T-cell (primary cell): ENCODE data around the gene SHC1. TPM values are rescaled to one million over a fixed set of nuclear protein-coding genes. Genes with fewer than 3 reads are reported as not detected.
A peak's percentile ranks its signal among the peaks of the same experiment; 100 is the strongest.

ENCODE experiments used
- ATAC-seq, 4 experiments: fragments of 200-7000 bp in 3 of 4; fragments of 150-1000 bp in 1 of 4; cut with Tn5 transposase; replicated peaks in 1 of 4; 1 replicate in 3 of 4; 2 replicates in 1 of 4; pipeline ENCODE4 v1.10.0; 2021; ENCODE audit warnings: moderate library complexity in 3 of 4, mild to moderate bottlenecking in 2 of 4, moderate number of reproducible peaks in 1 of 4
- CTCF ChIA-PET, 2 donors: fragments of 300-600 bp; sonication (Branson Sonifier 250); formaldehyde crosslinking; loops; one replicate each; lab custom pipeline; 2022; ENCODE audit warnings: antibody characterized with exemption in 2 of 2; lab: Charles Lee
- POLR2A ChIA-PET, 2 donors: fragments of 300-600 bp; sonication (Branson Sonifier 250); formaldehyde crosslinking; loops; one replicate each; lab custom pipeline; 2022; ENCODE audit warnings: antibody characterized with exemption in 2 of 2; lab: Charles Lee
- DNase-seq, 35 experiments: peaks; one replicate each; pipeline versions ENCODE4 v3.0.0 to v3.0.0-alpha.2; 2013 to 2023
- H3K27ac ChIP-seq: one replicate; pipeline ENCODE4 v1.5.1; 2013; ENCODE audit warnings: low read length
- H3K27me3 ChIP-seq, 2 experiments: replicated peaks in 1 of 2; 1 replicate in 1 of 2; 2 replicates in 1 of 2; pipeline versions ENCODE4 v1.6.1 to v1.7.0; 2013; ENCODE audit warnings: low read length in 1 of 2, mixed read lengths in 1 of 2; ENCODE audit not compliant: control insufficient read depth in 2 of 2, insufficient read depth in 2 of 2; ENCODE audit errors: extremely low read depth in 1 of 2
- H3K36me3 ChIP-seq, 2 donors: 1 replicate in 1 of 2; 2 replicates in 1 of 2; pipeline versions ENCODE4 v1.6.1 to v1.7.0; 2013; ENCODE audit warnings: low read length in 1 of 2; ENCODE audit not compliant: control insufficient read depth in 2 of 2, insufficient read depth in 1 of 2; ENCODE audit errors: extremely low read depth in 1 of 2
- H3K4me1 ChIP-seq, 2 experiments: 1 replicate in 1 of 2; 2 replicates in 1 of 2; pipeline versions ENCODE4 v1.6.1 to v1.7.0; 2013; ENCODE audit warnings: low read length in 2 of 2, mixed read lengths in 1 of 2; ENCODE audit not compliant: insufficient read depth in 2 of 2, control insufficient read depth in 1 of 2; ENCODE audit errors: extremely low read depth in 1 of 2
- H3K4me3 ChIP-seq, 2 donors: 1 replicate in 1 of 2; 2 replicates in 1 of 2; pipeline versions ENCODE4 v1.5.1 to v1.7.0; 2013; ENCODE audit warnings: mild to moderate bottlenecking in 2 of 2, low read length in 1 of 2, moderate library complexity in 1 of 2; ENCODE audit not compliant: control insufficient read depth in 1 of 2; ENCODE audit errors: extremely low read depth in 1 of 2
- H3K9me3 ChIP-seq: 2 replicates; pipeline ENCODE4 v1.7.0; 2013
- H3K27ac Mint-ChIP-seq, 2 donors: one replicate each; pipeline ENCODE4 v1.8.0; 2020 to 2021; ENCODE audit warnings: mild to moderate bottlenecking in 2 of 2, mixed read lengths in 2 of 2
- H3K27me3 Mint-ChIP-seq, 2 donors: one replicate each; pipeline ENCODE4 v1.8.0; 2021 to 2022; ENCODE audit warnings: mixed read lengths in 2 of 2
- H3K36me3 Mint-ChIP-seq: one replicate; pipeline ENCODE4 v1.8.0; 2021; ENCODE audit warnings: mixed read lengths
- H3K4me1 Mint-ChIP-seq, 3 donors: one replicate each; pipeline ENCODE4 v1.8.0; 2020 to 2022; ENCODE audit warnings: mixed read lengths in 3 of 3, mild to moderate bottlenecking in 1 of 3
- H3K4me3 Mint-ChIP-seq, 3 donors: one replicate each; pipeline ENCODE4 v1.8.0; 2020 to 2022; ENCODE audit warnings: mild to moderate bottlenecking in 3 of 3, mixed read lengths in 3 of 3, moderate library complexity in 3 of 3
- H3K9me3 Mint-ChIP-seq, 3 donors: one replicate each; pipeline ENCODE4 v1.8.0; 2020 to 2022; ENCODE audit warnings: mixed read lengths in 3 of 3
- WGBS: methylation state at CpG from one replicate; pipeline ENCODE4 v1.1.5; 2013; ENCODE audit warnings: missing lambda C conversion rate; ENCODE audit not compliant: insufficient coverage; 5-methylcytosine and 5-hydroxymethylcytosine counted together
- total RNA-seq, 35 experiments: library from RNA in 6 of 35; stranded (reverse) in 6 of 35; fragments of 120-200 nt in 1 of 35; gene quantifications; one replicate each; pipeline versions ENCODE4 v1.2.1 to v1.2.4 and lab custom pipeline; 2013 to 2026

The SHC1 gene
- total RNA-seq, 5 donors from 2014 or later (not counting 1 experiment from before 2014, with no cell fraction given): 61.3 to 88.2 (median 76.8) TPM

GRCh38 chr1:155001675-155002463 lies 31.3 kb upstream of the SHC1 start:
- H3K9me3 Mint-ChIP-seq: no peaks in the 10 kb centered on the region
- H3K9me3 ChIP-seq: no peaks in the 10 kb centered on the region
- H3K27ac ChIP-seq: peak overlapping the region; percentile 95
- DNase-seq (peak; percentile 92 to 100 (median 97)), ATAC-seq (peak; percentile 78 to 80 (median 78))
- peak overlapping the region; percentile 84 to 89 (median 88) for H3K4me3 Mint-ChIP-seq
- H3K36me3 Mint-ChIP-seq: no peaks in the 10 kb centered on the region
- no peaks in the 10 kb centered on the region for H3K27me3 ChIP-seq
- no peaks in the 10 kb centered on the region for H3K36me3 ChIP-seq
- peak overlapping the region; percentile 89 to 93 for H3K27ac Mint-ChIP-seq
- H3K4me1 Mint-ChIP-seq: peaks cover 51 to 62% (median 58%) of the 10 kb centered on the region in 3 donors
- 0% methylated on average over 12 of the region's 38 CpGs for WGBS
- H3K27me3 Mint-ChIP-seq: no peaks in the 10 kb centered on the region
- peak overlapping the region; percentile 72 to 97 for H3K4me3 ChIP-seq
- H3K4me1 ChIP-seq: peaks cover 28 to 90% of the 10 kb centered on the region in 2 experiments
- ChIA-PET POLR2A (interaction anchor here (0.7 to 1.0 kb wide), 3 partner anchors 10 to 1104 kb away, joined by 3 to 4 read pairs (median 3); partner anchors contain the start of gene PBXIP1 (in 1 of the 2)), CTCF (interaction anchor here (0.6 to 1.6 kb wide), 6 partner anchors 11 to 63 kb away, joined by 3 to 5 read pairs (median 4); no protein-coding TSS in a partner anchor)

- DNase-seq: no peak
- 0% methylated on average over 6 of the region's 11 CpGs for WGBS
These were observed 30.8 kb upstream of the SHC1 start for GRCh38 chr1:155001425-155001674.

DNA sequence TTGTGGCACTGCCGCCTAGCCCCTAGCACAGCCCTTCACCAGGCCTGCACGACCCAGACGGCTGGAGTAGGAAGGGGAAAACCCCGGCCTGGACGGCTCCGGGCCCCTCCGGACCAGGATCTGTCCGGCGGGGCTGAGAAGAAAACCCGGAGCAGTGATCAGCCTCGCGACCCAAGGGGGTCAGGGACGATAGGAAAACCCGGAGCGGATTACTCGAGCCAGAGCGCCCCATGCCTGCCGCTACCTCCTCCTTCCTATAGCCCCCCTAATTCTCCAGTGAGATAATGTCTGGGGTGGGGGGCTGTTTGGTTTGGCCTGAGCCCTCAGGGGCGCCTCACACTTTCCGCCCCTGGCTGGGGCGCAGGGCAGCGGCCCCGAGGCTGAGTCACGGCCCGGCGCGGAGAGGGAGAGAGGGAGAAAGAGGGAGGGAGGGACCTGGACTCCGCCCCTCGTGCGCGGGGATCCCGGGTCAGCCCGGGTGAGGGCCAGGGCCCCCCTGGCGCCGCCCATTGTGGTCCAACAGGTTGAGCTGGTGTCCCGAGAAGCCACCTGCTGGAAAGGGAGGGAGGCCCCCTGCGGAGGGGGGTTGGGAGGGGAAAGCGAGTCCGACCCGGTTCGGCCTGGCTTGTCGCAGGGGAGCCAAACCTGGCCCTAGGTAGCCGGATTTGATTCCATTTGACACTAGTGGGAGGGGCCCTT lies 30.3 kb upstream of the SHC1 start:
- H3K4me1 Mint-ChIP-seq: peaks cover 44 to 52% (median 50%) of the 10 kb centered on the region in 3 donors

More at GRCh38 chr1:155001425-155001674, 30.8 kb upstream of the SHC1 start:
- Mint-ChIP-seq H3K27ac (peak overlapping the region; percentile 84 to 85), H3K27me3 (no peaks in the 10 kb centered on the region), H3K9me3 (no peaks in the 10 kb centered on the region), H3K4me3 (peak overlapping the region; percentile 84 to 89 (median 88)), H3K4me1 (peaks cover 46 to 57% (median 53%) of the 10 kb centered on the region in 3 donors), H3K36me3 (no peaks in the 10 kb centered on the region)
- Histone ChIP-seq H3K36me3 (no peaks in the 10 kb centered on the region), H3K27ac (peak overlapping the region; percentile 95), H3K9me3 (no peaks in the 10 kb centered on the region), H3K4me3 (peak overlapping the region; percentile 72 to 97), H3K4me1 (peaks cover 25 to 85% of the 10 kb centered on the region in 2 experiments), H3K27me3 (no peaks in the 10 kb centered on the region)
- POLR2A ChIA-PET: interaction anchor here in 1 of 2 donors (0.7 kb wide), 1 partner anchor 1105 kb away, joined by 4 read pairs; no protein-coding TSS in a partner anchor
- CTCF ChIA-PET: interaction anchor here (0.6 to 1.6 kb wide), 3 partner anchors 11 to 16 kb away, joined by 4 to 5 read pairs (median 4); no protein-coding TSS in a partner anchor
- ATAC-seq: no peak

GRCh38 chr1:155000411-155000725 lies 29.8 kb upstream of the SHC1 start:
- H3K27ac Mint-ChIP-seq: peak overlapping the region; percentile 92 to 94
- DNase-seq (peak in 1 of 35 experiments; percentile 42), ATAC-seq (no peak)
- H3K27me3 Mint-ChIP-seq: no peaks in the 10 kb centered on the region
- 7% methylated on average over 2 of the region's 13 CpGs for WGBS
- H3K4me3 Mint-ChIP-seq: peak overlapping the region; percentile 84 to 89 (median 86)
- Histone ChIP-seq H3K27me3 (no peaks in the 10 kb centered on the region), H3K27ac (peak overlapping the region; percentile 95), H3K4me1 (peaks cover 21 to 75% of the 10 kb centered on the region in 2 experiments), H3K9me3 (no peaks in the 10 kb centered on the region), H3K36me3 (no peaks in the 10 kb centered on the region), H3K4me3 (peak overlapping the region; percentile 72 to 97)
- H3K36me3 Mint-ChIP-seq: no peaks in the 10 kb centered on the region
- peaks cover 39 to 47% (median 45%) of the 10 kb centered on the region in 3 donors for H3K4me1 Mint-ChIP-seq
- ChIA-PET POLR2A (interaction anchor here in 1 of 2 donors (0.6 to 0.7 kb wide), 3 partner anchors 20 to 46 kb away, joined by 3 to 4 read pairs (median 3); no protein-coding TSS in a partner anchor), CTCF (interaction anchor here (0.6 to 2.1 kb wide), 6 partner anchors 10 to 1014 kb away, joined by 3 to 29 read pairs (median 6); partner anchors contain the start of genes FLAD1 (in 1 of the 2), PBXIP1 (in 1 of the 2) and RAB13 (in 1 of the 2))
- no peaks in the 10 kb centered on the region for H3K9me3 Mint-ChIP-seq

More for the DNA sequence above, 30.3 kb upstream of the SHC1 start:
- H3K36me3 ChIP-seq: no peaks in the 10 kb centered on the region
- Mint-ChIP-seq H3K9me3 (no peaks in the 10 kb centered on the region), H3K27me3 (no peaks in the 10 kb centered on the region), H3K36me3 (no peaks in the 10 kb centered on the region), H3K27ac (peak overlapping the region; percentile 84 to 85), H3K4me3 (peak overlapping the region; percentile 84 to 89 (median 88))
- CTCF ChIA-PET: interaction anchor here (0.6 to 2.1 kb wide), 6 partner anchors 9 to 84 kb away, joined by 3 to 29 read pairs (median 4); partner anchors contain the start of gene FLAD1 (in 1 of the 2)
- no peaks in the 10 kb centered on the region for H3K27me3 ChIP-seq
- no peaks in the 10 kb centered on the region for H3K9me3 ChIP-seq
- POLR2A ChIA-PET: interaction anchor here in 1 of 2 donors (0.7 kb wide), 1 partner anchor 1105 kb away, joined by 4 read pairs; no protein-coding TSS in a partner anchor
- under 1% methylated on average over 23 of the region's 43 CpGs for WGBS
- peak overlapping the region; percentile 95 for H3K27ac ChIP-seq
- peaks cover 21 to 80% of the 10 kb centered on the region in 2 experiments for H3K4me1 ChIP-seq
- peak; percentile 31 to 44 (median 39) for ATAC-seq
- H3K4me3 ChIP-seq: peak overlapping the region; percentile 72 to 97
- DNase-seq: peak in 32 of 35 experiments; percentile 32 to 80 (median 50)

GRCh38 chr1:154999571-155000410 lies 29.2 kb upstream of the SHC1 start:
- H3K4me3 ChIP-seq: peak overlapping the region; percentile 66 to 97
- peak overlapping the region; percentile 68 to 89 (median 86) for H3K4me3 Mint-ChIP-seq
- POLR2A ChIA-PET: interaction anchor here in 1 of 2 donors (0.6 to 0.7 kb wide), 3 partner anchors 21 to 47 kb away, joined by 3 to 4 read pairs (median 3); no protein-coding TSS in a partner anchor

More at GRCh38 chr1:154999571-155000410, 29.2 kb upstream of the SHC1 start:
- Mint-ChIP-seq H3K27me3 (no peaks in the 10 kb centered on the region), H3K9me3 (no peaks in the 10 kb centered on the region), H3K4me1 (peaks cover 35 to 41% (median 41%) of the 10 kb centered on the region in 3 donors), H3K36me3 (no peaks in the 10 kb centered on the region), H3K27ac (peak overlapping the region; percentile 92 to 94)
- DNase-seq (peak in 5 of 35 experiments; percentile 30 to 72 (median 39)), ATAC-seq (peak in 1 of 4 experiments; percentile 5)
- no peaks in the 10 kb centered on the region for H3K9me3 ChIP-seq
- H3K36me3 ChIP-seq: no peaks in the 10 kb centered on the region
- CTCF ChIA-PET: interaction anchor here (0.5 to 2.1 kb wide), 13 partner anchors 9 to 1013 kb away, joined by 3 to 29 read pairs (median 5); partner anchors contain the start of genes FLAD1 (in 1 of the 2), PBXIP1 (in 1 of the 2) and RAB13 (in 1 of the 2)
- H3K27me3 ChIP-seq: no peaks in the 10 kb centered on the region
- WGBS: 2% methylated on average over 29 of the region's 50 CpGs
- H3K4me1 ChIP-seq: peaks cover 17 to 69% of the 10 kb centered on the region in 2 experiments
- H3K27ac ChIP-seq: peak overlapping the region; percentile 95
